GM12872 (cell line): Measurements from ENCODE around the gene SLX4IP.

Source experiments
- CTCF ChIP-seq: IDR thresholded peaks from 3 replicates; pipeline ENCODE4 v1.5.1; 2011; ENCODE audit warnings: low read depth, mild to moderate bottlenecking, low read length, moderate library complexity; ENCODE audit not compliant: insufficient read depth

Gene SLX4IP

GRCh38 chr20:10523443-10523842 lies 88.3 kb downstream of the SLX4IP start:
- no peak for TF ChIP-seq CTCF

- TF ChIP-seq CTCF: no peak
Observed at GRCh38 chr20:10524034-10524476, 89.0 kb downstream of the SLX4IP start.

GRCh38 chr20:10524643-10525042 lies 89.5 kb downstream of the SLX4IP start:
- TF ChIP-seq CTCF: no peak

- TF ChIP-seq CTCF: no peak
Observed at GRCh38 chr20:10527781-10528180, 92.7 kb downstream of the SLX4IP start.

GRCh38 chr20:10530883-10531282 lies 95.8 kb downstream of the SLX4IP start:
- TF ChIP-seq CTCF: no peak

- TF ChIP-seq CTCF: no peak
Observed at GRCh38 chr20:10531848-10532247, 96.7 kb downstream of the SLX4IP start.

GRCh38 chr20:10532361-10532760 lies 97.3 kb downstream of the SLX4IP start:
- no peak for TF ChIP-seq CTCF

- TF ChIP-seq CTCF: peak; percentile 64
Observed at GRCh38 chr20:10536531-10536930, 101.4 kb downstream of the SLX4IP start.
